HepG2 (cell line): ENCODE measurements around the gene SMOC1. TPM values are rescaled to one million over a fixed set of nuclear protein-coding genes. Genes with fewer than 3 reads are reported as not detected.

Experiments
- EHMT2 ChIP-seq: fragments of 200-600 bp; sonication (generic); IDR thresholded peaks from 2 replicates; pipeline ENCODE4 v1.7.0; 2017; ENCODE audit warnings: antibody characterized with exemption, low read depth, low read length, borderline replicate concordance
- EZH2 ChIP-seq: conservative IDR thresholded peaks from 2 replicates; pipeline ENCODE4 v1.6.1; 2012; ENCODE audit warnings: mild to moderate bottlenecking, low read depth, low read length, moderate library complexity
- GABPB1 ChIP-seq: IDR thresholded peaks from 2 replicates; pipeline ENCODE4 v1.6.1; 2016; ENCODE audit warnings: mild to moderate bottlenecking, missing genetic modification reagents, moderate library complexity, missing compliant biosample characterization
- GFI1 ChIP-seq: sonication (generic); formaldehyde crosslinking; IDR thresholded peaks from 2 replicates; pipeline ENCODE4 v1.5.0; 2020; ENCODE audit warnings: missing genetic modification reagents, mild to moderate bottlenecking, borderline replicate concordance
- NCOR1 ChIP-seq: fragments of 200-600 bp; sonication (generic); IDR thresholded peaks from 2 replicates; pipeline ENCODE4 v1.7.0; 2017; ENCODE audit warnings: antibody characterized with exemption, low read length, borderline replicate concordance
- NFE2L1 ChIP-seq: sonication (generic); formaldehyde crosslinking; IDR thresholded peaks from 2 replicates; pipeline ENCODE4 v1.4.0; 2020; ENCODE audit warnings: missing genetic modification reagents, mild to moderate bottlenecking, borderline replicate concordance
- NFIB ChIP-seq: sonication (generic); formaldehyde crosslinking; IDR thresholded peaks from 2 replicates; pipeline ENCODE4 v1.9.0; 2021; ENCODE audit warnings: missing genetic modification reagents, mild to moderate bottlenecking, borderline replicate concordance
- RBFOX2 ChIP-seq: fragments of 200-400 bp; formaldehyde crosslinking; IDR thresholded peaks from 2 replicates; pipeline ENCODE4 v1.6.1; 2017; ENCODE audit warnings: low read depth, mild to moderate bottlenecking, low read length
- RCOR2 ChIP-seq: IDR thresholded peaks from 2 replicates; pipeline ENCODE4 v1.6.1; 2016; ENCODE audit warnings: missing biosample characterization, missing genetic modification reagents
- SKI ChIP-seq: fragments of 450-650 bp; IDR thresholded peaks from one replicate; pipeline ENCODE4 v1.6.1; 2018; ENCODE audit warnings: mild to moderate bottlenecking; ENCODE audit not compliant: partially characterized antibody
- ZFAT ChIP-seq: sonication (generic); formaldehyde crosslinking; conservative IDR thresholded peaks from 2 replicates; pipeline ENCODE4 v1.8.1; 2023; ENCODE audit warnings: missing genetic modification reagents, inconsistent platforms
- ZFY ChIP-seq: sonication (generic); formaldehyde crosslinking; IDR thresholded peaks from 2 replicates; pipeline ENCODE4 v1.4.0; 2020; ENCODE audit warnings: missing genetic modification reagents
- ZKSCAN1 ChIP-seq: fragments of 150-350 bp; IDR thresholded peaks from 2 replicates; pipeline ENCODE4 v1.6.1; 2014; ENCODE audit warnings: low read length
- ZNF251 ChIP-seq: sonication (generic); formaldehyde crosslinking; IDR thresholded peaks from 2 replicates; pipeline ENCODE4 v1.9.0; 2021; ENCODE audit warnings: mild to moderate bottlenecking, missing genetic modification reagents
- ZNF343 ChIP-seq: sonication (generic); formaldehyde crosslinking; IDR thresholded peaks from 2 replicates; pipeline ENCODE4 v1.4.0; 2020; ENCODE audit warnings: mild to moderate bottlenecking, missing genetic modification reagents
- ZNF570 ChIP-seq: sonication (generic); formaldehyde crosslinking; IDR thresholded peaks from 2 replicates; pipeline ENCODE4 v1.4.0; 2020; ENCODE audit warnings: mild to moderate bottlenecking, missing genetic modification reagents, borderline replicate concordance
- ZNF644 ChIP-seq: IDR thresholded peaks from 2 replicates; pipeline ENCODE4 v1.6.1; 2016; ENCODE audit warnings: low read depth
- ZNF879 ChIP-seq: sonication (generic); formaldehyde crosslinking; IDR thresholded peaks from 2 replicates; pipeline ENCODE4 v1.8.1; 2023; ENCODE audit warnings: missing genetic modification reagents
- polyA plus RNA-seq, 8 experiments: library from polyadenylated mRNA; depleted of rRNA in 3 of 8; stranded (reverse) in 7 of 8; unstranded in 1 of 8; fragments of >200 nt; fragmentation: Illumina TruSeq in 4 of 8; extraction: Trizol in 4 of 8; gene quantifications; 2 replicates each; pipeline versions ENCODE4 v1.2.1 to v1.2.3, GENCODE V29; 2011 to 2016; ENCODE audit warnings: low read depth in 4 of 8, missing spikeins in 1 of 8, mixed read lengths in 1 of 8; ENCODE audit not compliant: insufficient read depth in 1 of 8
- total RNA-seq, 5 experiments: library from RNA; depleted of rRNA; stranded (reverse); fragments of >200 nt; fragmentation: Illumina TruSeq; extraction: Trizol; gene quantifications; 2 replicates each; pipeline ENCODE4 v1.2.3, GENCODE V29; 2016; ENCODE audit warnings: low read depth in 1 of 5
- TF ChIP-seq, protein P1 (sequence below): sonication (generic); formaldehyde crosslinking; IDR thresholded peaks from 2 replicates; pipeline ENCODE4 v1.5.0; 2020; ENCODE audit warnings: missing genetic modification reagents
- TF ChIP-seq, protein P2 (sequence below): sonication (generic); formaldehyde crosslinking; IDR thresholded peaks from 2 replicates; pipeline ENCODE4 v1.4.0; 2020; ENCODE audit warnings: missing genetic modification reagents
- TF ChIP-seq, protein P3 (sequence below): IDR thresholded peaks from 2 replicates; pipeline ENCODE4 v1.6.1; 2016
- TF ChIP-seq, protein P4 (sequence below): IDR thresholded peaks from 2 replicates; pipeline ENCODE4 v1.6.1; 2016; ENCODE audit warnings: mild to moderate bottlenecking
- TF ChIP-seq, protein P5 (sequence below): IDR thresholded peaks from 2 replicates; pipeline ENCODE4 v1.6.1; 2012; ENCODE audit warnings: low read length, improper control_type of control experiment

SMOC1 gene
- total and polyA plus RNA-seq, 2 of the 13 experiments (the other 11 are each of a cell fraction or from before 2014, with no cell fraction given), result 17.8 to 35.6 TPM

DNA sequence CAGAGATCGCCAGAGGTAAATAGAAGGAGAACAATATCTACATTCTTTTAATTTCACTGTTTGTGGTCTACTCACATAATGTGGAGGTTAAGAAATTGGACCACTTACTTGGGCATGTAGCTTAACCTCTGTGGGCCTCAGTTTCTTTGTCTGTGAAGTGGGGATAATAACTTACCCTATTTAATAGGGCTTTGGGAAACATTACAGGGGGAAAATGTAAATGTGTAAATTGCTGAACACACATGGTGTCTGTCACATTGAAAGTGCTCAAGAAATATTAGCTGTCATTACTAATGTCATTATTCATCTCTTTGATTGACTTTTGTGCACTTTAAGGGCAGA is 169.1 kb downstream of the SMOC1 start (continued):
- TF ChIP-seq EZH2 (no peak), ZNF879 (CRISPR knock-in tag) (no peak), ZFY (CRISPR knock-in tag) (no peak), ZNF343 (CRISPR knock-in tag) (no peak), SKI (no peak), NCOR1 (peak; percentile 18; the same call in 1 of the 2 replicates), NFE2L1 (CRISPR knock-in tag) (no peak), GABPB1 (CRISPR knock-in tag) (no peak), RCOR2 (CRISPR knock-in tag) (peak; percentile 100), EHMT2 (peak; percentile 60; the same call in 1 of the 2 replicates), ZKSCAN1 (no peak), ZNF251 (CRISPR knock-in tag) (no peak), RBFOX2 (no peak), ZNF644 (CRISPR knock-in tag) (peak; percentile 59; the same call in 1 of the 2 replicates), ZNF570 (no peak), NFIB (CRISPR knock-in tag) (no peak), GFI1 (peak; percentile 14; the same call in 1 of the 2 replicates), ZFAT (CRISPR knock-in tag) (no peak)
- TF ChIP-seq, protein P1, sequence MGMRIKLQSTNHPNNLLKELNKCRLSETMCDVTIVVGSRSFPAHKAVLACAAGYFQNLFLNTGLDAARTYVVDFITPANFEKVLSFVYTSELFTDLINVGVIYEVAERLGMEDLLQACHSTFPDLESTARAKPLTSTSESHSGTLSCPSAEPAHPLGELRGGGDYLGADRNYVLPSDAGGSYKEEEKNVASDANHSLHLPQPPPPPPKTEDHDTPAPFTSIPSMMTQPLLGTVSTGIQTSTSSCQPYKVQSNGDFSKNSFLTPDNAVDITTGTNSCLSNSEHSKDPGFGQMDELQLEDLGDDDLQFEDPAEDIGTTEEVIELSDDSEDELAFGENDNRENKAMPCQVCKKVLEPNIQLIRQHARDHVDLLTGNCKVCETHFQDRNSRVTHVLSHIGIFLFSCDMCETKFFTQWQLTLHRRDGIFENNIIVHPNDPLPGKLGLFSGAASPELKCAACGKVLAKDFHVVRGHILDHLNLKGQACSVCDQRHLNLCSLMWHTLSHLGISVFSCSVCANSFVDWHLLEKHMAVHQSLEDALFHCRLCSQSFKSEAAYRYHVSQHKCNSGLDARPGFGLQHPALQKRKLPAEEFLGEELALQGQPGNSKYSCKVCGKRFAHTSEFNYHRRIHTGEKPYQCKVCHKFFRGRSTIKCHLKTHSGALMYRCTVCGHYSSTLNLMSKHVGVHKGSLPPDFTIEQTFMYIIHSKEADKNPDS (CRISPR knock-in tag), result no peak
- TF ChIP-seq, protein P2, sequence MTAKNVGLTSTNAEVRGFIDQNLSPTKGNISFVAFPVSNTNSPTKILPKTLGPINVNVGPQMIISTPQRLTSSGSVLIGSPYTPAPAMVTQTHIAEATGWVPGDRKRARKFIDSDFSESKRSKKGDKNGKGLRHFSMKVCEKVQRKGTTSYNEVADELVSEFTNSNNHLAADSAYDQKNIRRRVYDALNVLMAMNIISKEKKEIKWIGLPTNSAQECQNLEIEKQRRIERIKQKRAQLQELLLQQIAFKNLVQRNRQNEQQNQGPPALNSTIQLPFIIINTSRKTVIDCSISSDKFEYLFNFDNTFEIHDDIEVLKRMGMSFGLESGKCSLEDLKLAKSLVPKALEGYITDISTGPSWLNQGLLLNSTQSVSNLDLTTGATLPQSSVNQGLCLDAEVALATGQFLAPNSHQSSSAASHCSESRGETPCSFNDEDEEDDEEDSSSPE, result no peak
- TF ChIP-seq, protein P3, sequence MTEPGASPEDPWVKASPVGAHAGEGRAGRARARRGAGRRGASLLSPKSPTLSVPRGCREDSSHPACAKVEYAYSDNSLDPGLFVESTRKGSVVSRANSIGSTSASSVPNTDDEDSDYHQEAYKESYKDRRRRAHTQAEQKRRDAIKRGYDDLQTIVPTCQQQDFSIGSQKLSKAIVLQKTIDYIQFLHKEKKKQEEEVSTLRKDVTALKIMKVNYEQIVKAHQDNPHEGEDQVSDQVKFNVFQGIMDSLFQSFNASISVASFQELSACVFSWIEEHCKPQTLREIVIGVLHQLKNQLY (CRISPR knock-in tag), result no peak
- TF ChIP-seq, protein P4, sequence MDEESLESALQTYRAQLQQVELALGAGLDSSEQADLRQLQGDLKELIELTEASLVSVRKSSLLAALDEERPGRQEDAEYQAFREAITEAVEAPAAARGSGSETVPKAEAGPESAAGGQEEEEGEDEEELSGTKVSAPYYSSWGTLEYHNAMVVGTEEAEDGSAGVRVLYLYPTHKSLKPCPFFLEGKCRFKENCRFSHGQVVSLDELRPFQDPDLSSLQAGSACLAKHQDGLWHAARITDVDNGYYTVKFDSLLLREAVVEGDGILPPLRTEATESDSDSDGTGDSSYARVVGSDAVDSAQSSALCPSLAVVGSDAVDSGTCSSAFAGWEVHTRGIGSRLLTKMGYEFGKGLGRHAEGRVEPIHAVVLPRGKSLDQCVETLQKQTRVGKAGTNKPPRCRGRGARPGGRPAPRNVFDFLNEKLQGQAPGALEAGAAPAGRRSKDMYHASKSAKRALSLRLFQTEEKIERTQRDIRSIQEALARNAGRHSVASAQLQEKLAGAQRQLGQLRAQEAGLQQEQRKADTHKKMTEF (CRISPR knock-in tag), result no peak
- TF ChIP-seq, protein P5, sequence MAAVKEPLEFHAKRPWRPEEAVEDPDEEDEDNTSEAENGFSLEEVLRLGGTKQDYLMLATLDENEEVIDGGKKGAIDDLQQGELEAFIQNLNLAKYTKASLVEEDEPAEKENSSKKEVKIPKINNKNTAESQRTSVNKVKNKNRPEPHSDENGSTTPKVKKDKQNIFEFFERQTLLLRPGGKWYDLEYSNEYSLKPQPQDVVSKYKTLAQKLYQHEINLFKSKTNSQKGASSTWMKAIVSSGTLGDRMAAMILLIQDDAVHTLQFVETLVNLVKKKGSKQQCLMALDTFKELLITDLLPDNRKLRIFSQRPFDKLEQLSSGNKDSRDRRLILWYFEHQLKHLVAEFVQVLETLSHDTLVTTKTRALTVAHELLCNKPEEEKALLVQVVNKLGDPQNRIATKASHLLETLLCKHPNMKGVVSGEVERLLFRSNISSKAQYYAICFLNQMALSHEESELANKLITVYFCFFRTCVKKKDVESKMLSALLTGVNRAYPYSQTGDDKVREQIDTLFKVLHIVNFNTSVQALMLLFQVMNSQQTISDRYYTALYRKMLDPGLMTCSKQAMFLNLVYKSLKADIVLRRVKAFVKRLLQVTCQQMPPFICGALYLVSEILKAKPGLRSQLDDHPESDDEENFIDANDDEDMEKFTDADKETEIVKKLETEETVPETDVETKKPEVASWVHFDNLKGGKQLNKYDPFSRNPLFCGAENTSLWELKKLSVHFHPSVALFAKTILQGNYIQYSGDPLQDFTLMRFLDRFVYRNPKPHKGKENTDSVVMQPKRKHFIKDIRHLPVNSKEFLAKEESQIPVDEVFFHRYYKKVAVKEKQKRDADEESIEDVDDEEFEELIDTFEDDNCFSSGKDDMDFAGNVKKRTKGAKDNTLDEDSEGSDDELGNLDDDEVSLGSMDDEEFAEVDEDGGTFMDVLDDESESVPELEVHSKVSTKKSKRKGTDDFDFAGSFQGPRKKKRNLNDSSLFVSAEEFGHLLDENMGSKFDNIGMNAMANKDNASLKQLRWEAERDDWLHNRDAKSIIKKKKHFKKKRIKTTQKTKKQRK, result no peak
